Activated naive CD8-positive, alpha-beta T cell treated with anti-CD3 and anti-CD28 coated beads, Interleukin-2, amount 50 U/mL, for 24 hours (primary cell): ENCODE data around the gene WIPF2.
A peak's percentile ranks its signal among the peaks of the same experiment; 100 is the strongest.

Experiments used
- ATAC-seq: fragments of 150-1000 bp; cut with Tn5 transposase; one replicate; pipeline ENCODE4 v1.10.0; 2021
- DNase-seq: peaks from one replicate; pipeline ENCODE4 v3.0.0; 2021
- H3K27ac Mint-ChIP-seq: one replicate; pipeline ENCODE4 v1.8.0; 2021; ENCODE audit warnings: mild to moderate bottlenecking, mixed read lengths
- H3K27me3 Mint-ChIP-seq: one replicate; pipeline ENCODE4 v1.8.0; 2021; ENCODE audit warnings: mixed read lengths
- H3K36me3 Mint-ChIP-seq: one replicate; pipeline ENCODE4 v1.8.0; 2021; ENCODE audit warnings: low read depth, mixed read lengths
- H3K4me1 Mint-ChIP-seq: one replicate; pipeline ENCODE4 v1.8.0; 2021; ENCODE audit warnings: mixed read lengths
- H3K4me3 Mint-ChIP-seq: one replicate; pipeline ENCODE4 v1.8.0; 2021; ENCODE audit warnings: mild to moderate bottlenecking, moderate library complexity, mixed read lengths
- H3K9me3 Mint-ChIP-seq: one replicate; pipeline ENCODE4 v1.8.0; 2021; ENCODE audit warnings: mixed read lengths

WIPF2 gene, protein sequence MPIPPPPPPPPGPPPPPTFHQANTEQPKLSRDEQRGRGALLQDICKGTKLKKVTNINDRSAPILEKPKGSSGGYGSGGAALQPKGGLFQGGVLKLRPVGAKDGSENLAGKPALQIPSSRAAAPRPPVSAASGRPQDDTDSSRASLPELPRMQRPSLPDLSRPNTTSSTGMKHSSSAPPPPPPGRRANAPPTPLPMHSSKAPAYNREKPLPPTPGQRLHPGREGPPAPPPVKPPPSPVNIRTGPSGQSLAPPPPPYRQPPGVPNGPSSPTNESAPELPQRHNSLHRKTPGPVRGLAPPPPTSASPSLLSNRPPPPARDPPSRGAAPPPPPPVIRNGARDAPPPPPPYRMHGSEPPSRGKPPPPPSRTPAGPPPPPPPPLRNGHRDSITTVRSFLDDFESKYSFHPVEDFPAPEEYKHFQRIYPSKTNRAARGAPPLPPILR

DNA sequence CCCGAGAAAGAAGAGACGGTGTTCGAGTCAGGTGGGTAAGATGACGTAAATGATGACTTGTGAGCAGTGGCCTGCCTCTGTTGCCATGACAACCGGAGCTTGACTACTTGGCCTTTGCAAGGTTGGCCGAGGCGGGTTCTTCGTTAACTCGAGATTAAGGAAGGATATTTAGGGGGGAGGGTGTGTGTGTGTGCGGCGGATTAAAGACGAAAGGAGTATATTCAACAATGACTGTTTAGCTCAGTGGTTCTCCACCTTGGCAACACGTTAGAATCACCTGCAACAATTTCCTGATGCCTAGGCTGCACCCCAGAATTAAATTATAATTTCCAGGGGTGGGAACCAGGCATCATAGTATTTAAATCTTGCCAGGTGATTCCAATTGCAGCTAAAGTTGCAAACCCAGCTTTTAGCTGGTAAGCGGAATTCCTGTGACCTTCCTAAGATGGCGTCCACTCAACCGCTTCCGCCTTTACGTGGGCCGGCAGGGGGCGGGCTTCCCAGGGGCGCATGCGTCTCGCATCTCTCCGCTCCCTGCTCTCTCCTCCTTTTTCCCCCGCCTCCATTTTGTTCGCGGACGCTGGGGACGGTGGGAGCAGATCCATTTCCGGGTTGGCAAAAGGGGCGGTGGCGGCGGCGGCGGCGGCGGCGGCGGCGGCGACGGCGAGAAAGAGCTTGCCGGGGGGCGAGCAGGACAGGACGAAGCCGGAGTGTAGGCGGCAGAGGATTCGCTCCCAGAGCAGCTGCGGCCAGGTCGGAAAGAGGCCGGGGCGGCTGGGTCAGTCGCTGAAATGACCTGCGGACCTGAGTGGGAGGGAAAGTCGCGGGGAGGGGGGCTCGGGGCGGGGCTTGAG is at the start of gene WIPF2:
Gene WIPF2 (plus strand): TSS at position 565 of the 854 bp plus-strand sequence. CDS start 37,156 bp downstream, outside the sequence.
- H3K9me3 Mint-ChIP-seq: no peaks in the 10 kb centered on the region
- ATAC-seq: peak; percentile 86
- H3K27ac Mint-ChIP-seq: peak within 1 kb of the TSS; percentile 99
- peaks cover 33% of the 10 kb centered on the region for H3K4me1 Mint-ChIP-seq
- peak; percentile 98 for DNase-seq
- peak within 1 kb of the TSS; percentile 90 for H3K4me3 Mint-ChIP-seq
- H3K27me3 Mint-ChIP-seq: no peaks in the 10 kb centered on the region
- H3K36me3 Mint-ChIP-seq: peaks cover 2% of the 10 kb centered on the region

DNA sequence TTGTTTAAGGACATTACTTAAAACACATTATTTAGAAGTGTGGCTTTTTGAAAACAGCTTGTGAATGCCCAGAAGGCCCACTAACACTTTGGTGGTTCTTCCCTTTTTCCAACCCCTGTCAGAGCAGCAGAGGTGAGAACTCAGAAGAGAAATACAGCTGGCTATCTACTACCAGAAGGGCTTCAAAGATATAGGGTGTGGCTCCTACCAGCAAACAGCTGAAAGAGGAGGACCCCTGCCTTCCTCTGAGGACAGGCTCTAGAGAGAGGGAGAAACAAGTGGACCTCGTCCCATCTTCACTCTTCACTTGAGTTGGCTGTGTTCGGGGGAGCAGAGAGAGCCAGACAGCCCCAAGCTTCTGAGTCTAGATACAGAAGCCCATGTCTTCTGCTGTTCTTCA is 48.8 kb upstream of the WIPF2 start:
- no peak overlapping the region for H3K4me3 Mint-ChIP-seq
- ATAC-seq (no peak), DNase-seq (no peak)
- H3K27ac Mint-ChIP-seq: no peak overlapping the region
- peaks cover 43% of the 10 kb centered on the region for H3K36me3 Mint-ChIP-seq
- H3K27me3 Mint-ChIP-seq: no peaks in the 10 kb centered on the region
- H3K9me3 Mint-ChIP-seq: no peaks in the 10 kb centered on the region
- H3K4me1 Mint-ChIP-seq: peaks cover 3% of the 10 kb centered on the region

DNA sequence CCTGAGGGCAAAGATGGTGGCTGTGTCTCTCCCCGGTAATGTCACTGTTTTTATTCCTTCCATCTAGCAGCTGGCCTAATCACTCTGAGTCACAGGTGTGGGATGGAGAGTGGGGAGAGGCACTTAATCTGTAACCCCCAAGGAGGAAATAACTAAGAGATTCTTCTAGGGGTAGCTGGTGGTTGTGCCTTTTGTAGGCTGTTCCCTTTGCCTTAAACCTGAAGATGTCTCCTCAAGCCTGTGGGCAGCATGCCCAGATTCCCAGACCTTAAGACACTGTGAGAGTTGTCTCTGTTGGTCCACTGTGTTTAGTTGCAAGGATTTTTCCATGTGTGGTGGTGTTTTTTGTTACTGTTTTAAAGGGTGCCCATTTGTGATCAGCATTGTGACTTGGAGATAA is 47.4 kb upstream of the WIPF2 start:
- H3K36me3 Mint-ChIP-seq: peaks cover 40% of the 10 kb centered on the region

DNA sequence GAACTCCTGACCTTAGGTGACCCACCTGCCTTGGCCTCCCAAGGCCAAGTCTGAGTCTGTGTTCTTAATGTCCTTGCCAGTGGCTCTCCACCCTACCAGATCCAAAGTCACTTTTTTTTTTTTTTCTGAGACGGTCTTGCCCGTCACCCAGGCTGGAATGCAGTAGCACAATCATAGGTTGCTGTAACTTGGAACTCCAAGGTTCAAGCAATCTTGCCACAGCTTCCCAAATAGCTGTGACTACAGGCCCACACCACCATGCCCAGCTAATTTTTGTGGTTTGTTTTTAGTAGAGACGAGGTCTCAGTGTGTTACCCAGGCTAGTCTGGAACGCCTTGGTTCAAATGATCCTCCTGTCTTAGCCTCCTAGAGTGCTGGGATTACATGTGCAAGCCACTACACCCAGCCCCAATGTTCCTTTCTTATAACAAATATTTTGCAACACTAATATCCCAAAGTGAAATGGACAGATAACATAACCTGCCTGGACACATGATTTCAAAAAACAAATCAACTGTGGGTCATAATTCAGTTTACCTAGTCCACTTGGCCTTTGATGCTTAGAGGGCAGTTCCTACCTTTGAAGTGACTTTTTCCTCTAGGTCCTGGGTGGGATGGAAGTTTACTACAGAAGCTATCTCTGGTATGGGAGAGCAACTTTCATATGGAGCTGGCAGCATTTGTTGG is 45.9 kb upstream of the WIPF2 start:
- Mint-ChIP-seq H3K36me3 (peaks cover 35% of the 10 kb centered on the region), H3K4me3 (no peak overlapping the region)

More for the DNA sequence above, 47.4 kb upstream of the WIPF2 start:
- Mint-ChIP-seq H3K4me3 (no peak overlapping the region), H3K27me3 (no peaks in the 10 kb centered on the region), H3K9me3 (no peaks in the 10 kb centered on the region), H3K4me1 (peaks cover 5% of the 10 kb centered on the region), H3K27ac (no peak overlapping the region)
- ATAC-seq (no peak), DNase-seq (no peak)

DNA sequence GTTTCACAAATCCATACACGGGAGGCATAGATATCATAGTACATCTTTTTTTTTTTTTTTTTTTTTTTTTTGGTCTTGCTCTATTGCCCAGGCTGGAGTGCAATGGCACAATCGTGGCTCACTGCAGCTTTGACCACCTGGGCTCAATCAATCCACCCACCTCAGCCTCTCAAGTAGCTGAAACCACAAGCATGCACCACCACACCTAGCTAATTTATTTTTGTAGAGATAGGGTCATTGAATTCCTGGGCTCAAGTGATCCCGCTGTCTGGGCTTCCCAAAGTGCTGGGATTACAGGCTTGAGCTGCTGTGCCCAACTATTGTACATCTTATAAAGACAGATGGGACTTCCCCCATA is 45.3 kb upstream of the WIPF2 start:
- ATAC-seq: no peak
- H3K27me3 Mint-ChIP-seq: no peaks in the 10 kb centered on the region
- no peak overlapping the region for H3K27ac Mint-ChIP-seq
- H3K4me1 Mint-ChIP-seq: peaks cover 9% of the 10 kb centered on the region
- DNase-seq: no peak
- H3K9me3 Mint-ChIP-seq: no peaks in the 10 kb centered on the region
- H3K4me3 Mint-ChIP-seq: no peak overlapping the region
- H3K36me3 Mint-ChIP-seq: peaks cover 30% of the 10 kb centered on the region

More for the DNA sequence above, 45.9 kb upstream of the WIPF2 start:
- Mint-ChIP-seq H3K27me3 (no peaks in the 10 kb centered on the region), H3K9me3 (no peaks in the 10 kb centered on the region), H3K4me1 (peaks cover 7% of the 10 kb centered on the region), H3K27ac (no peak overlapping the region)
- no peak for DNase-seq
- ATAC-seq: no peak

DNA sequence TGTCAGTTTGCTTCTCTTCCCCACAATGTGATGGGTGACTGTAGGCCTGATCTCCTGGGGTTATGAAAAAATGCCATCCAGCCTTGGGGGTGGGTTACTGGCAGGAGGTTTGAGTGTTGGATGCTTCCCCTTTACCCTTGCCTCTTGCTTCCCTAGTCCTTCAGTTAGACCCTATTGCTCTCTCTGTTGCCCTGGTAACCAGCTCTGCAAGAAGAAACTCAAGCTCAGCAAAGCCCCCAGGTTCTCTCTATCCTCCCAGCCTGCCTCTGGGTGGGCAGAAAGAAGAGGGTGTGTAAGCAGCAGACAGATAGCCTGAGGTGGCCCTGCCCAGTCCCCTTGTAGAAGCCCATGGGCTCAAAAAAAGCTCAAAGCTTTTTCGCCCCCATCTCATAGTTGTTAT is 44.6 kb upstream of the WIPF2 start:
- Mint-ChIP-seq H3K4me1 (peaks cover 9% of the 10 kb centered on the region), H3K9me3 (no peaks in the 10 kb centered on the region), H3K4me3 (no peak overlapping the region), H3K27me3 (no peaks in the 10 kb centered on the region), H3K36me3 (peaks cover 24% of the 10 kb centered on the region), H3K27ac (no peak overlapping the region)
- ATAC-seq (no peak), DNase-seq (no peak)

DNA sequence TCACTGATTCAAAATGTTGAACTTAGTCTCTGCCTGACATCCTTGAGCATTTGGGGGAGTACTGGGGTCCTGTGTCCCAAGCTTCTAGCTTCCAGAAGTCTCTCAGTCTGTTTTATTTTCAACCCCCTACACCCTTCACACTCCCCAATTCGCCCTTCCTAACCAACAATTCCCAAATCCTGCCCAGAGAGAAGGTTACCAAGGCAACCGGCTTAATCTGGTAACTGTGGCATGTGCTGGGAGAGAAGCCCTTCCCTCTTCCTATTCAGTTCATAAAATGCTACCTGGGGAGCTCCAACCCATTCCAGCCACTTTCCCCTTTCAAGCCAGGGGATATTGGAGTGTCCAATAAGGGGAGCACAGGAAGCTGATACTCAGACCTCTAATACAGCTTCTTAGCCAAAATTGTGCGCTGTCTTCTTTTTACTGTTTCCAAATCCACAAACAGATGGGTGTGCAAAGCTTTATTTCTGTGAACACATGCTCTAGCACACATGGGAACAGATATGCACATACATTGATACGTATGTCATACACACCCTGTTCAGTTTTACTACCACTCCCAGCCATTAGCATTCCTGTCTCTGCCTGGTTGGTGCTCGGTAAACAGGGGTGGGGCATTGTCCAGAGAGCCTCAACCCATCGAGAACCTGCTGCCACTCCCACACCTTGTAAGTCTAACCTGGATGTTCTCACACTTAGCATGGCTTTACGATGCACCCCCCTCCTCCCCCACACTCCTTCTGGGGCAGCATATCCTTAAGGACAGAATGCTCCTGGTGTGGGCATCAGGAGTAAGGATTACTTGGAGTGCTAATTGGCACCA is 43.0 kb upstream of the WIPF2 start:
- DNase-seq: no peak
- no peak overlapping the region for H3K4me3 Mint-ChIP-seq

DNA sequence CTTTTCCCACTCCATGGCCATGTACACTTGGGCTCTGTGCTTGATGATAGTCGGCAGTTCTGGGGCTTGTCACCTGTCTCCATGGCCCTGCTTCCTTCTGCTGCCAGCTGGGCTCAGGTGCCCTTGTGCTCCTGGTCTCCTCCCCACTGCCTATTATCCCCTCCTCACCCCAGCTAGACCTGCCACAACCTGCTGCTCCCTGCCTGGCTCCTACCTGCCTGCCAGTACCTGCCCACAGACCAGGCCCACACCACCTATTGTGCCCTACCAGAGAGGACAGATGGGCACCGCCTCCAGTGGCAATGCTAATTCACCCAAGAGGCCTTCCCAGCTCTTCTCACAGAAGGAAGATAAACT is 42.4 kb upstream of the WIPF2 start:
- DNase-seq: no peak
- Mint-ChIP-seq H3K4me3 (peak overlapping the region; percentile 39), H3K4me1 (peaks cover 10% of the 10 kb centered on the region), H3K36me3 (peaks cover 19% of the 10 kb centered on the region), H3K27me3 (no peaks in the 10 kb centered on the region), H3K27ac (no peak overlapping the region), H3K9me3 (no peaks in the 10 kb centered on the region)
- ATAC-seq: no peak

More for the DNA sequence above, 43.0 kb upstream of the WIPF2 start:
- Mint-ChIP-seq H3K27me3 (no peaks in the 10 kb centered on the region), H3K4me1 (peaks cover 10% of the 10 kb centered on the region), H3K9me3 (no peaks in the 10 kb centered on the region), H3K27ac (no peak overlapping the region), H3K36me3 (peaks cover 19% of the 10 kb centered on the region)
- ATAC-seq: no peak

DNA sequence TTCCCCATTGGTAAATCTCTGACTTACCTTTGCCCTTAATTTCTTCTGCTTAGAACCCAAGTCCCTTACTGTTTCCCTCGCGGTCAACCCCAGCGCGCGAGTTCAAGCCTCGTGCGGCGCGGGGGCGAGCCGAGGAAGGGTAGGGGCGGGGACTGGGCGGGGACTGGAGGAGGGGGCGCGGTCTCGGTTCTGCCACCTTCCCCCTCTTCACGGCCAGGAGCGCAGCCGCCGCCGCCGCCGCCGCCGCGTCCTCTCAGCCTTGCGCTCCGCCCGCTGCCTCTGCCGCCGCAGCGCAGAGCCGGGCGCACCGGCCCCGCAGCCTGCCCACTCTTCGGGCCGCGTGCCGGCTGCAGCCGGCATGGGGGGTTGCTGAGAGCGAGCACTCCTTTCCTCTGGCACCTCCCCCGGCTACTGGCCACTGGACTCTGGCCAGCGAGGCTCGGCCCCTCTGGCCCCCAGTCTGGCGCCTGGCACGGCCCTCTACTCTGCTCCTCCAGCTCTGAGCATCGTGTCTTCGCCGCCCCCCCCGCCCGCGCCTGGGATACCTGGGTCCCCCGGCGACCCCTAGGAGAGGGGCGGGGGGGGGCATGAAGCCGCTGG is 41.7 kb upstream of the WIPF2 start, which contains the start of gene RAPGEFL1:
Gene RAPGEFL1 (plus strand): TSS at position 196 of the 600 bp plus-strand sequence. CDS start 392 bp downstream, at position 588.
- Mint-ChIP-seq H3K27me3 (no peaks in the 10 kb centered on the region), H3K4me1 (peaks cover 10% of the 10 kb centered on the region), H3K27ac (no peak within 1 kb of the TSS), H3K4me3 (peak within 1 kb of the TSS; percentile 39), H3K36me3 (peaks cover 16% of the 10 kb centered on the region), H3K9me3 (no peaks in the 10 kb centered on the region)
- peak; percentile 89 for DNase-seq
- ATAC-seq: peak; percentile 93

DNA sequence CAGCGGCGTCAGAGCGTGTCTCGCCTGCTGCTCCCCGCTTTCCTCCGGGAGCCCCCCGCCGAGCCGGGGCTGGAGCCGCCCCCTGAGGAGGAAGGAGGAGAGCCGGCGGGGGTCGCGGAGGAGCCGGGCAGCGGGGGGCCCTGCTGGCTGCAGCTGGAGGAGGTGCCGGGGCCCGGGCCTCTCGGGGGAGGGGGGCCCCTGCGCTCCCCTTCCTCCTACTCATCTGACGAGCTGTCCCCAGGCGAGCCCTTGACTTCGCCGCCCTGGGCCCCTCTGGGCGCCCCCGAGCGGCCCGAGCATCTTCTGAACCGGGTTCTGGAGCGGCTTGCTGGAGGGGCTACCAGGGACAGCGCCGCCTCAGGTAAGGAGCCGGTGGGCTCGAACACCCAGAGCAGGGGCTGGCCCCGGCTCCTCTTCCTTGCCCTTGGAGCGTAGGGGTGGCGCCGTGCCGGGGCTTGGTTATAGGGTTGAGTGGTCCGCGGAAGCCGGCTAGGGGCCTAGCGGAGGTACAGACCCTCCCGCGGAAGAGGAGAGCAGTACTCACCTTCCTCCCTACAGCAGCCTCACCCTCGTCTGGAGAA is 41.0 kb upstream of the WIPF2 start:
- Mint-ChIP-seq H3K27me3 (no peaks in the 10 kb centered on the region), H3K4me1 (peaks cover 10% of the 10 kb centered on the region), H3K9me3 (no peaks in the 10 kb centered on the region), H3K36me3 (peaks cover 16% of the 10 kb centered on the region), H3K4me3 (peak overlapping the region; percentile 26), H3K27ac (no peak overlapping the region)
- no peak for DNase-seq
- ATAC-seq: no peak

DNA sequence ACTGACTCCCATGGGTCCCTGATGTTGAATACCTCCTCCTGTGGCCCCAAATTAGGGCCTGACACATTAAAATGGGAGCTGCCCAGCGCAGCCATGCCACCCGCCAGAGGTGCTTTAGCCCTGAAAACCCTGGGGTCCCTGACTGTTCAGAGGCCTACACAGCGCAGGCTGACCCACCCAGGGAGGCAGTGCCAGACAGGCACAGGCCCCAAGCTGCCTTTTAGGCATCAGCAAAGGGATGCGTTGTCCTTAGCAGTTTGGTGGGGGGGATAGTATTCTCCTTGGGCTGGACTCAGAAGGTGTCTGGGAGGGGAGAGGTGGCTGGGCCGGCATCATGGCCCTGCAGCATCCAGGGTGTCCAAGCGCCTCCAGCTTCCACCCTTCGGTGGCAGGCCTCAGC is 40.4 kb upstream of the WIPF2 start:
- peaks cover 12% of the 10 kb centered on the region for H3K36me3 Mint-ChIP-seq
- ATAC-seq (no peak), DNase-seq (no peak)
- no peak overlapping the region for H3K27ac Mint-ChIP-seq
- no peaks in the 10 kb centered on the region for H3K27me3 Mint-ChIP-seq
- H3K4me3 Mint-ChIP-seq: peak overlapping the region; percentile 26
- H3K4me1 Mint-ChIP-seq: peaks cover 10% of the 10 kb centered on the region
- H3K9me3 Mint-ChIP-seq: no peaks in the 10 kb centered on the region

DNA sequence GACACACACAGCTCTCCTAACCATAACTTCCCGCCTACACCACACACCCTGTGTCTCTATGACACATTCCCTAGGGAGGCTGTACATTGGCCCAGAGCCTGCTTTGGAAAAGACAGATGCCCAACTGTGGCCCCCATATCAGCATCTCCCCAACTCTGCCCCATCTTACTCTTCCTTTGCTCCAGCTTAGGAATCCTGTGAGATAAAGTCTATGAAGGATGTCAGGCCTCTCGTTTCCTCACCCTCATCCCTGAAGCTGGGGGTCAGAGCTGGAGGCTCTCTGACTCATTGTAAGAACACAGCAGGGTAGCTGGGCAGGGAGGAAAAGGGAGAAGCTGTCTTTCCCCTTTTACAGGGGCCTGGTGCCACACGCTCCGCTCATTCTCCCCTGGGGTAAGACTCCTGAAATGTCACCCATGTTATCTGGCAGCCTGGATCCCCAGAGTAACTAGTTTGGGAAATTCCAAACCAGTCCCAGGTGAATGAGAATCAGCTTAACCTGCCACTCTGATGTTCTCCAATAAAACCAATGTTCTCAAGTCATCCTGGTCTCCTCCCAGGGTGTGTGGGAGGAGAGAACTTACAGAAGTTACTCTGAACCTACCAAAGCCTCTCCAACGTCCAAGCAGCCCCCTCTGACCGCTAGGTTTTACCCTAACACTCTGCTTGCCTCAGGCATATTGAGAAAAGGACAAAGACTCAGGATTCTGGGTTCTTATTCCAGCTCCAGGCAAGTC is 39.0 kb upstream of the WIPF2 start:
- no peaks in the 10 kb centered on the region for H3K9me3 Mint-ChIP-seq
- no peak overlapping the region for H3K27ac Mint-ChIP-seq
- ATAC-seq (no peak), DNase-seq (no peak)
- H3K4me3 Mint-ChIP-seq: no peak overlapping the region
- peaks cover 8% of the 10 kb centered on the region for H3K36me3 Mint-ChIP-seq
- H3K27me3 Mint-ChIP-seq: no peaks in the 10 kb centered on the region
- peaks cover 10% of the 10 kb centered on the region for H3K4me1 Mint-ChIP-seq

DNA sequence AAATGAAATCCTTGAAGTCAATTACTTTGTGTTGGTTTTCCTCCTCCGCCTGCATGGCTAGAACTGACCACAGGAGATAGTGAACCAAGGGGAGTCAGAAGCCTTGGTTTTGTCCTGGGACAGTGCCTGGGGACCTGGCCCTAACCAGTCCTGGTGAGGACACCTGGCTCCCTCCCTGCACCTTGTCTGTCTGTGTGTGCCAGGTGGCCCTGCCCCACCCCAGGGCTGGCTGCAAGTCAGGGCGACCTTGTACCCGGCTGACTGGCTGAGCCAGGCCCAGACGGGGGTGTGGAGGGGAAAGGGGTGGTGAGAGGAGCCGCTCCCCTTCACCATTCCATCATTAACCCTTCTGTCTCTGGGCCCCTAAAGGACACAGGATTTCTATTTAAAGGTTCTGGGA is 38.4 kb upstream of the WIPF2 start:
- no peak overlapping the region for H3K27ac Mint-ChIP-seq

More for the DNA sequence above, 38.4 kb upstream of the WIPF2 start:
- H3K4me3 Mint-ChIP-seq: no peak overlapping the region
- no peaks in the 10 kb centered on the region for H3K27me3 Mint-ChIP-seq
- H3K4me1 Mint-ChIP-seq: peaks cover 10% of the 10 kb centered on the region
- DNase-seq: no peak
- no peak for ATAC-seq
- peaks cover 7% of the 10 kb centered on the region for H3K36me3 Mint-ChIP-seq
- H3K9me3 Mint-ChIP-seq: no peaks in the 10 kb centered on the region
